HCT116 (cell line): ENCODE data around the gene ERG. TPM values are rescaled to one million over a fixed set of nuclear protein-coding genes. Genes with fewer than 3 reads are reported as not detected.

Experiments
- ATAC-seq: fragments of 200-7000 bp; cut with Tn5 transposase; 2 replicates; pipeline ENCODE4 v1.9.1; 2020; ENCODE audit warnings: mild to moderate bottlenecking, moderate library complexity
- BruUV-seq: library from RNA; stranded (reverse); fragments of 400-500 nt; replicated peaks from 2 replicates; lab custom pipeline; 2021; lab: Mats Ljungman, UMichigan
- CTCF ChIA-PET: fragments of 300-600 bp; sonication (Branson Sonifier 250); formaldehyde crosslinking; loops from one replicate; lab custom pipeline; 2021; ENCODE audit warnings: antibody characterized with exemption; lab: Charles Lee
- POLR2A ChIA-PET: fragments of 300-600, 350-600 bp; sonication (Branson Sonifier 250); formaldehyde crosslinking; loops from one replicate; lab custom pipeline; 2021; ENCODE audit warnings: antibody characterized with exemption; lab: Charles Lee
- RAD21 ChIA-PET, 2 experiments: fragments of 300-600 bp; sonication (Branson Sonifier 250); formaldehyde crosslinking; loops; one replicate each; lab custom pipeline; 2023; ENCODE audit warnings: low total read pairs in 2 of 2; ENCODE audit not compliant: uncharacterized antibody in 2 of 2, unreplicated experiment in 2 of 2, low non-redundant PET in 1 of 2; lab: Charles Lee
- DNase-seq: peaks from one replicate; pipeline ENCODE4 v3.0.0-alpha.2; 2010; ENCODE audit warnings: low read depth, low spot score
- H2AFZ ChIP-seq: fragments of 200-600 bp; shearing (Covaris generic), sonication (generic); 2 replicates; pipeline ENCODE4 v1.6.1; 2017; ENCODE audit warnings: low read depth, mixed run types, mixed read lengths, antibody characterized with exemption, low read length; ENCODE audit not compliant: poor library complexity, severe bottlenecking
- H3K27ac ChIP-seq: 2 replicates; pipeline ENCODE4 v1.5.1; 2012; ENCODE audit warnings: low read depth, low read length
- H3K27me3 ChIP-seq: fragments of 200-600 bp; sonication (generic); 2 replicates; pipeline ENCODE4 v1.6.1; 2016; ENCODE audit warnings: mixed run types, low read length, mixed read lengths; ENCODE audit not compliant: insufficient read depth
- H3K36me3 ChIP-seq, 2 experiments: fragments of 200-500 bp in 1 of 2; fragments of 200-600 bp in 1 of 2; sonication (Bioruptor generic) in 1 of 2; sonication (generic) in 1 of 2; 2 replicates each; pipeline versions ENCODE4 v1.5.1 to v1.6.1; 2014 to 2016; ENCODE audit warnings: low read length in 2 of 2, inconsistent platforms in 1 of 2, mixed read lengths in 1 of 2, mixed run types in 1 of 2; ENCODE audit not compliant: insufficient read depth in 2 of 2, control insufficient read depth in 1 of 2
- H3K4me1 ChIP-seq, 2 experiments: fragments of 200-600 bp in 1 of 2; sonication (generic) in 1 of 2; 2 replicates each; pipeline versions ENCODE4 v1.5.1 to v1.6.1; 2012 to 2017; ENCODE audit warnings: low read length in 2 of 2, inconsistent platforms in 1 of 2, mild to moderate bottlenecking in 1 of 2, mixed read lengths in 1 of 2, mixed run types in 1 of 2, moderate library complexity in 1 of 2; ENCODE audit not compliant: insufficient read depth in 2 of 2, control insufficient read depth in 1 of 2
- H3K4me2 ChIP-seq: fragments of 200-600 bp; sonication (generic); 2 replicates; pipeline ENCODE4 v1.6.1; 2017; ENCODE audit warnings: mixed run types, low read length, mixed read lengths
- H3K4me3 ChIP-seq, 2 experiments: fragments of 200-600 bp in 1 of 2; sonication (generic) in 1 of 2; replicated peaks in 1 of 2; 2 replicates each; pipeline ENCODE4 v1.5.1; 2011 to 2016; ENCODE audit warnings: low read length in 2 of 2, control low read depth in 1 of 2, low read depth in 1 of 2, mild to moderate bottlenecking in 1 of 2, mixed read lengths in 1 of 2, mixed run types in 1 of 2
- H3K79me2 ChIP-seq: fragments of 200-600 bp; sonication (generic); 2 replicates; pipeline ENCODE4 v1.6.1; 2017; ENCODE audit warnings: mild to moderate bottlenecking, mixed run types, low read length, moderate library complexity, mixed read lengths; ENCODE audit not compliant: insufficient read depth
- H3K9ac ChIP-seq: fragments of 200-600 bp; sonication (generic); 2 replicates; pipeline ENCODE4 v1.6.1; 2016; ENCODE audit warnings: low read length, mixed read lengths
- H3K9me2 ChIP-seq: fragments of 200-600 bp; sonication (generic), shearing (Covaris generic); 2 replicates; pipeline ENCODE4 v1.6.1; 2017; ENCODE audit warnings: mixed run types, mild to moderate bottlenecking, moderate library complexity; ENCODE audit not compliant: insufficient read depth
- H3K9me3 ChIP-seq, 2 experiments: fragments of 200-500 bp in 1 of 2; fragments of 200-600 bp in 1 of 2; sonication (Bioruptor generic) in 1 of 2; sonication (generic) in 1 of 2; 2 replicates each; pipeline ENCODE4 v1.6.1; 2014 to 2017; ENCODE audit warnings: low read length in 2 of 2, mixed read lengths in 2 of 2, inconsistent platforms in 1 of 2, low read depth in 1 of 2, mild to moderate bottlenecking in 1 of 2, mixed run types in 1 of 2, moderate library complexity in 1 of 2; ENCODE audit not compliant: control insufficient read depth in 1 of 2, insufficient read depth in 1 of 2
- H4K20me1 ChIP-seq: fragments of 200-600 bp; sonication (generic), shearing (Covaris generic); 2 replicates; pipeline ENCODE4 v1.6.1; 2017; ENCODE audit warnings: mixed run types, mild to moderate bottlenecking, moderate library complexity; ENCODE audit not compliant: insufficient read depth
- CBX3 ChIP-seq: IDR thresholded peaks from 2 replicates; pipeline ENCODE4 v1.6.1; 2012; ENCODE audit warnings: low read depth
- CEBPB ChIP-seq: IDR thresholded peaks from 2 replicates; pipeline ENCODE4 v1.6.1; 2012; ENCODE audit warnings: low read depth
- EGR1 ChIP-seq: IDR thresholded peaks from 2 replicates; pipeline ENCODE4 v1.6.1; 2012; ENCODE audit warnings: low read depth
- ELF1 ChIP-seq: IDR thresholded peaks from 2 replicates; pipeline ENCODE4 v1.6.1; 2012; ENCODE audit warnings: low read depth, borderline replicate concordance
- EZH2 ChIP-seq: fragments of 200-600 bp; sonication (generic); IDR thresholded peaks from 2 replicates; pipeline ENCODE4 v1.6.1; 2017; ENCODE audit warnings: antibody characterized with exemption, mixed run types
- FOSL1 ChIP-seq: IDR thresholded peaks from 2 replicates; pipeline ENCODE4 v1.6.1; 2012; ENCODE audit warnings: low read depth
- POLR2A ChIP-seq: IDR thresholded peaks from 2 replicates; pipeline ENCODE4 v1.7.0; 2011; ENCODE audit warnings: borderline replicate concordance; ENCODE audit not compliant: insufficient read depth, insufficient read length; ENCODE audit errors: extremely low read depth
- POLR2AphosphoS5 ChIP-seq: IDR thresholded peaks from 2 replicates; pipeline ENCODE4 v1.6.1; 2011; ENCODE audit warnings: mild to moderate bottlenecking, low read depth, low read length, moderate library complexity
- RAD21 ChIP-seq: IDR thresholded peaks from 2 replicates; pipeline ENCODE4 v1.6.1; 2012; ENCODE audit warnings: low read depth, mild to moderate bottlenecking
- REST ChIP-seq: IDR thresholded peaks from 2 replicates; pipeline ENCODE4 v1.6.1; 2012; ENCODE audit warnings: low read depth
- SIN3A ChIP-seq: IDR thresholded peaks from 2 replicates; pipeline ENCODE4 v1.6.1; 2012; ENCODE audit warnings: low read depth
- ZBTB33 ChIP-seq: IDR thresholded peaks from 2 replicates; pipeline ENCODE4 v1.6.1; 2011; ENCODE audit warnings: mild to moderate bottlenecking, low read length, moderate library complexity; ENCODE audit not compliant: insufficient replicate concordance; ENCODE audit errors: extremely low read depth
- ZFX ChIP-seq: fragments of 450-650 bp; IDR thresholded peaks from 2 replicates; pipeline ENCODE4 v1.6.1; 2017
- ZNF274 ChIP-seq: fragments of 200-500 bp; sonication (Bioruptor generic); IDR thresholded peaks from 2 replicates; pipeline ENCODE4 v1.6.1; 2014; ENCODE audit warnings: mild to moderate bottlenecking, low read depth, low read length, inconsistent platforms
- intact Hi-C: fragments of 100-400 bp; cut with micrococcal nuclease; formaldehyde crosslinking; loops from 2 replicates; pipeline ENCODE4 v1.10.0; 2022
- total RNA-seq: library from RNA; stranded (reverse); gene quantifications from one replicate; pipeline ENCODE4 v1.2.1, GENCODE V29; 2021; ENCODE audit not compliant: unreplicated experiment

ERG gene
- total RNA-seq, 1 experiment from 2014 or later, result 0.17 TPM

GRCh38 chr21:38429011-38429410 is 69.3 kb downstream of the ERG start:
- Histone ChIP-seq H4K20me1 (no peaks in the 10 kb centered on the region), H3K4me2 (no peak overlapping the region), H3K36me3 (no peaks in the 10 kb centered on the region), H3K9me2 (no peaks in the 10 kb centered on the region), H3K27me3 (peaks cover 5% of the 10 kb centered on the region; the same call in 1 of the 2 replicates), H3K9ac (no peak overlapping the region), H3K4me3 (no peak overlapping the region), H3K27ac (no peak overlapping the region), H3K4me1 (no peaks in the 10 kb centered on the region), H3K79me2 (no peaks in the 10 kb centered on the region), H2AFZ (no peak overlapping the region), H3K9me3 (no peaks in the 10 kb centered on the region)
- intact Hi-C loops, result no loop called here
- ChIA-PET RAD21 (no interaction called here), CTCF (no interaction called here), POLR2A (no interaction called here)
- TF ChIP-seq FOSL1 (no peak), EZH2 (no peak), CBX3 (no peak), ZFX (no peak), SIN3A (no peak), ZBTB33 (no peak), EGR1 (no peak), RAD21 (no peak), REST (no peak), CEBPB (no peak), POLR2A (no peak), ELF1 (no peak), POLR2AphosphoS5 (no peak), ZNF274 (no peak)
- no peak for DNase-seq
- no peak for ATAC-seq
- no TSS peak for BruUV-seq
